Fibroblast of lung (primary cell): Measurements from ENCODE around the gene ADAT1.

ENCODE experiments used
- EZH2 ChIP-seq: IDR thresholded peaks from 2 replicates; pipeline ENCODE4 v1.5.1; 2012; ENCODE audit warnings: low read length, control low read depth, mild to moderate bottlenecking; ENCODE audit errors: missing control alignments
- TF ChIP-seq, protein P1 (sequence below), 2 donors: IDR thresholded peaks in 1 of 2; conservative IDR thresholded peaks in 1 of 2; 1 replicate in 1 of 2; 2 replicates in 1 of 2; pipeline ENCODE4 v1.5.1; 2011 to 2012; ENCODE audit warnings: low read length in 2 of 2, control low read depth in 1 of 2, inconsistent platforms in 1 of 2, low read depth in 1 of 2, mild to moderate bottlenecking in 1 of 2

DNA sequence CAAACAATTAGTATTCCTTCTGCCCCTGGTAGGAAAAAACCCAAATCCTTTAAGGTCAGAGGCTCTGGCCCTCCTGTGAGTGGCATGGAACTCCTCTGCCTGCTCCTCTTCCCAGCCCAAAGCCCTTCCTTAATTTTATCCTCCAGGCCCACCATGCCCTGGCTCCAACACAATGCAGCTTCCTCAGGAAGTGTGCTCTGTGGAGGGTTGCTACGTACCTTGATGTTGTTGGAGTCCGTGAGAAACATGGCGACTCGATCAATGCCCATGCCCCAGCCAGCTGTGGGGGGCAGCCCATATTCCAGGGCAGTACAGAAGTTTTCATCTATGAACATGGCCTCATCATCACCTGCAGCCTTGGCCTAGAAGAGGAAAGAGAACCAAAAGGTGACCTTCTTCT, 5.3 kb upstream of the ADAT1 start:
- TF ChIP-seq, protein P1, sequence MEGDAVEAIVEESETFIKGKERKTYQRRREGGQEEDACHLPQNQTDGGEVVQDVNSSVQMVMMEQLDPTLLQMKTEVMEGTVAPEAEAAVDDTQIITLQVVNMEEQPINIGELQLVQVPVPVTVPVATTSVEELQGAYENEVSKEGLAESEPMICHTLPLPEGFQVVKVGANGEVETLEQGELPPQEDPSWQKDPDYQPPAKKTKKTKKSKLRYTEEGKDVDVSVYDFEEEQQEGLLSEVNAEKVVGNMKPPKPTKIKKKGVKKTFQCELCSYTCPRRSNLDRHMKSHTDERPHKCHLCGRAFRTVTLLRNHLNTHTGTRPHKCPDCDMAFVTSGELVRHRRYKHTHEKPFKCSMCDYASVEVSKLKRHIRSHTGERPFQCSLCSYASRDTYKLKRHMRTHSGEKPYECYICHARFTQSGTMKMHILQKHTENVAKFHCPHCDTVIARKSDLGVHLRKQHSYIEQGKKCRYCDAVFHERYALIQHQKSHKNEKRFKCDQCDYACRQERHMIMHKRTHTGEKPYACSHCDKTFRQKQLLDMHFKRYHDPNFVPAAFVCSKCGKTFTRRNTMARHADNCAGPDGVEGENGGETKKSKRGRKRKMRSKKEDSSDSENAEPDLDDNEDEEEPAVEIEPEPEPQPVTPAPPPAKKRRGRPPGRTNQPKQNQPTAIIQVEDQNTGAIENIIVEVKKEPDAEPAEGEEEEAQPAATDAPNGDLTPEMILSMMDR (conservative IDR thresholded peaks at IDR 0.05 in 1 of 2, IDR thresholded peaks at IDR 0.05 in 1 of 2; ENCODE audit: low read depth in 1 of 2, low read length in 2 of 2) = no peak
- TF ChIP-seq EZH2 = no peak
